WTC11 (cell line): ENCODE results near the gene NGDN.

Experiments
- ARID4B ChIP-seq: sonication (generic); formaldehyde crosslinking; IDR thresholded peaks from 2 replicates; pipeline ENCODE4 v1.8.0; 2023; ENCODE audit warnings: missing genetic modification reagents, mild to moderate bottlenecking, borderline replicate concordance
- CTCF ChIP-seq: fragments of 200-600 bp; IDR thresholded peaks from 2 replicates; pipeline ENCODE4 v1.8.0; 2022; ENCODE audit warnings: antibody characterized with exemption
- E2F5 ChIP-seq: sonication (generic); formaldehyde crosslinking; IDR thresholded peaks from 2 replicates; pipeline ENCODE4 v1.8.1; 2022; ENCODE audit warnings: mild to moderate bottlenecking, moderate library complexity, missing genetic modification reagents
- ETV6 ChIP-seq: sonication (generic); formaldehyde crosslinking; IDR thresholded peaks from 2 replicates; pipeline ENCODE4 v1.8.1; 2022; ENCODE audit warnings: mild to moderate bottlenecking, missing genetic modification reagents
- FOXK1 ChIP-seq: sonication (generic); formaldehyde crosslinking; IDR thresholded peaks from 2 replicates; pipeline ENCODE4 v1.8.0; 2022; ENCODE audit warnings: mild to moderate bottlenecking, moderate library complexity, missing genetic modification reagents
- MAX ChIP-seq: sonication (generic); formaldehyde crosslinking; IDR thresholded peaks from 2 replicates; pipeline ENCODE4 v1.8.0; 2022; ENCODE audit warnings: mild to moderate bottlenecking, missing genetic modification reagents
- NR3C1 ChIP-seq: sonication (generic); formaldehyde crosslinking; conservative IDR thresholded peaks from 2 replicates; pipeline ENCODE4 v1.8.1; 2023; ENCODE audit warnings: low read depth, mild to moderate bottlenecking, missing genetic modification reagents

- TF ChIP-seq MAX (CRISPR knock-in tag) (peak; percentile 45; the same call in 1 of the 2 replicates), ARID4B (no peak), E2F5 (CRISPR knock-in tag) (0 out of 2 replicates have a peak, but pooled peaks have one; percentile 38), CTCF (peak; percentile 72), ETV6 (CRISPR knock-in tag) (no peak), FOXK1 (CRISPR knock-in tag) (no peak), NR3C1 (CRISPR knock-in tag) (no peak)
These were observed 13.8 kb downstream of the NGDN start for GRCh38 chr14:23483236-23483854.
